Measurements from ENCODE around the gene PANK1.
A peak's percentile ranks its signal among the peaks of the same experiment; 100 is the strongest.

The PANK1 gene

GRCh38 chr10:89644967-89645741 is at the start of gene PANK1:
TSS of gene PANK1 (minus strand) at chr10:89645242. CDS start at chr10:89644891, 351 bp downstream.
- peak; percentile 58 for DNase-seq (ENCODE audit: low spot score)

GRCh38 chr10:89693176-89693575 is 48.1 kb upstream of the PANK1 start:
- DNase-seq (ENCODE audit: low spot score): no peak

- DNase-seq (ENCODE audit: low spot score): no peak
Measured at GRCh38 chr10:89692416-89692815, 47.4 kb upstream of the PANK1 start.

- no peak for DNase-seq (ENCODE audit: low spot score)
Measured at GRCh38 chr10:89690027-89690426, 45.0 kb upstream of the PANK1 start.

GRCh38 chr10:89685936-89686335 is 40.9 kb upstream of the PANK1 start:
- DNase-seq (ENCODE audit: low spot score): no peak

GRCh38 chr10:89684604-89685003 is 39.6 kb upstream of the PANK1 start:
- DNase-seq (ENCODE audit: low spot score): no peak

GRCh38 chr10:89683883-89684282 is 38.8 kb upstream of the PANK1 start:
- DNase-seq (ENCODE audit: low spot score): no peak

- DNase-seq (ENCODE audit: low spot score): no peak
Measured at GRCh38 chr10:89679986-89680385, 34.9 kb upstream of the PANK1 start.

- no peak for DNase-seq (ENCODE audit: low spot score)
Measured at GRCh38 chr10:89677341-89677740, 32.3 kb upstream of the PANK1 start.

GRCh38 chr10:89670926-89671325 is 25.9 kb upstream of the PANK1 start:
- no peak for DNase-seq (ENCODE audit: low spot score)

- DNase-seq (ENCODE audit: low spot score): no peak
Measured at GRCh38 chr10:89669985-89670384, 24.9 kb upstream of the PANK1 start.

- DNase-seq (ENCODE audit: low spot score): no peak
Measured at GRCh38 chr10:89668386-89669071, 23.5 kb upstream of the PANK1 start.

GRCh38 chr10:89666138-89666537 is 21.1 kb upstream of the PANK1 start:
- no peak for DNase-seq (ENCODE audit: low spot score)

- no peak for DNase-seq (ENCODE audit: low spot score)
Measured at GRCh38 chr10:89665302-89665701, 20.3 kb upstream of the PANK1 start.

- DNase-seq (ENCODE audit: low spot score): no peak
Measured at GRCh38 chr10:89664203-89664602, 19.2 kb upstream of the PANK1 start.

- no peak for DNase-seq (ENCODE audit: low spot score)
Measured at GRCh38 chr10:89663144-89663543, 18.1 kb upstream of the PANK1 start.

- no peak for DNase-seq (ENCODE audit: low spot score)
Measured at GRCh38 chr10:89662596-89662995, 17.6 kb upstream of the PANK1 start.

GRCh38 chr10:89659143-89660131 is 14.4 kb upstream of the PANK1 start:
- no peak for DNase-seq (ENCODE audit: low spot score)

GRCh38 chr10:89657302-89657701 is 12.3 kb upstream of the PANK1 start:
- DNase-seq (ENCODE audit: low spot score): no peak

GRCh38 chr10:89655722-89656121 is 10.7 kb upstream of the PANK1 start:
- DNase-seq (ENCODE audit: low spot score): no peak

GRCh38 chr10:89653410-89653869 is 8.4 kb upstream of the PANK1 start:
- DNase-seq (ENCODE audit: low spot score): no peak

GRCh38 chr10:89652806-89653370 is 7.8 kb upstream of the PANK1 start:
- DNase-seq (ENCODE audit: low spot score): no peak

Data from globus pallidus (tissue), 1 donor.